GM12878 (cell line): ENCODE measurements around the gene NEGR1.

Source experiments
- CBX3 ChIP-seq: fragments of 200-600 bp; sonication (generic); IDR thresholded peaks from 2 replicates; pipeline ENCODE4 v1.6.1; 2016; ENCODE audit warnings: low read depth, borderline replicate concordance
- MTA3 ChIP-seq: IDR thresholded peaks from 2 replicates; pipeline ENCODE4 v1.6.1; 2012; ENCODE audit warnings: low read length, inconsistent platforms, borderline replicate concordance
- MXI1 ChIP-seq: fragments of 150-350 bp; IDR thresholded peaks from 2 replicates; pipeline ENCODE4 v1.6.1; 2011; ENCODE audit warnings: low read depth, mild to moderate bottlenecking, inconsistent platforms, low read length, improper control_type of control experiment
- POLR2A ChIP-seq: IDR thresholded peaks from 2 replicates; pipeline ENCODE4 v1.6.1; 2011; ENCODE audit warnings: low read depth, mild to moderate bottlenecking, low read length
- POLR2AphosphoS2 ChIP-seq: IDR thresholded peaks from 2 replicates; pipeline ENCODE4 v1.6.1; 2011; ENCODE audit warnings: low read depth, mild to moderate bottlenecking, low read length, improper control_type of control experiment, moderate library complexity
- POLR2AphosphoS5 ChIP-seq: IDR thresholded peaks from 2 replicates; pipeline ENCODE4 v1.6.1; 2011; ENCODE audit warnings: mild to moderate bottlenecking, low read length, inconsistent platforms
- STAT1 ChIP-seq: fragments of 450-650 bp; conservative IDR thresholded peaks from 2 replicates; pipeline ENCODE4 v1.6.1; 2014; ENCODE audit warnings: antibody characterized with exemption, mild to moderate bottlenecking
- TF ChIP-seq, protein P1 (sequence below): IDR thresholded peaks from 2 replicates; pipeline ENCODE4 v1.6.1; 2011; ENCODE audit warnings: borderline replicate concordance, low read depth, mild to moderate bottlenecking, moderate library complexity, mixed read lengths, low read length; ENCODE audit not compliant: insufficient read depth; ENCODE audit errors: extremely low read length
- TF ChIP-seq, protein P2 (sequence below), 3 experiments: IDR thresholded peaks in 2 of 3; conservative IDR thresholded peaks in 1 of 3; 2 replicates each; pipeline ENCODE4 v1.5.1; 2011; ENCODE audit warnings: low read depth in 3 of 3, low read length in 3 of 3, mild to moderate bottlenecking in 3 of 3, control low read depth in 2 of 3, moderate library complexity in 2 of 3, inconsistent platforms in 1 of 3, mixed read lengths in 1 of 3; ENCODE audit not compliant: control insufficient read depth in 2 of 3, insufficient read depth in 1 of 3; ENCODE audit errors: extremely low read depth in 1 of 3
- TF ChIP-seq, protein P3 (sequence below): IDR thresholded peaks from 2 replicates; pipeline ENCODE4 v1.6.1; 2012; ENCODE audit warnings: low read length, inconsistent platforms

DNA sequence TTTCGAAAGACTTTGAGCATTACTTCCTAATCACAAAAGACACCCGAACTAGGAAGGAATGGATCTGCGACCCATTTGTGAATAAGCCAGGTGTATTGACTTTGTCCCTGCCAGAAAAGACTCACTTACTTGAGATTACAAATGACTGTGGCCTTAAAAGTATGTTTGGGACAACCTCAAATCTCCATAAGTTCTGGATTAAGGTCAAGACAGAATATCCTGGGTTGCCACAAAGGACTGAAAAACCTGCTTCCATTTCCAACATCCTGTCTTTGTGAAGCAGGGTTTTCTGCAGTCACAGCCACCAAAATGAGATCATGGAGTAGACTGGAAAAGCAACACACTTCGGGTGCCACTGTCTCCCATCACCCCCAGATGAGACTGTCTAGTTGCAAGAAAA, 664.1 kb downstream of the NEGR1 start:
- TF ChIP-seq, protein P1, sequence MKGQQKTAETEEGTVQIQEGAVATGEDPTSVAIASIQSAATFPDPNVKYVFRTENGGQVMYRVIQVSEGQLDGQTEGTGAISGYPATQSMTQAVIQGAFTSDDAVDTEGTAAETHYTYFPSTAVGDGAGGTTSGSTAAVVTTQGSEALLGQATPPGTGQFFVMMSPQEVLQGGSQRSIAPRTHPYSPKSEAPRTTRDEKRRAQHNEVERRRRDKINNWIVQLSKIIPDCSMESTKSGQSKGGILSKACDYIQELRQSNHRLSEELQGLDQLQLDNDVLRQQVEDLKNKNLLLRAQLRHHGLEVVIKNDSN = no peak
- TF ChIP-seq, protein P2, sequence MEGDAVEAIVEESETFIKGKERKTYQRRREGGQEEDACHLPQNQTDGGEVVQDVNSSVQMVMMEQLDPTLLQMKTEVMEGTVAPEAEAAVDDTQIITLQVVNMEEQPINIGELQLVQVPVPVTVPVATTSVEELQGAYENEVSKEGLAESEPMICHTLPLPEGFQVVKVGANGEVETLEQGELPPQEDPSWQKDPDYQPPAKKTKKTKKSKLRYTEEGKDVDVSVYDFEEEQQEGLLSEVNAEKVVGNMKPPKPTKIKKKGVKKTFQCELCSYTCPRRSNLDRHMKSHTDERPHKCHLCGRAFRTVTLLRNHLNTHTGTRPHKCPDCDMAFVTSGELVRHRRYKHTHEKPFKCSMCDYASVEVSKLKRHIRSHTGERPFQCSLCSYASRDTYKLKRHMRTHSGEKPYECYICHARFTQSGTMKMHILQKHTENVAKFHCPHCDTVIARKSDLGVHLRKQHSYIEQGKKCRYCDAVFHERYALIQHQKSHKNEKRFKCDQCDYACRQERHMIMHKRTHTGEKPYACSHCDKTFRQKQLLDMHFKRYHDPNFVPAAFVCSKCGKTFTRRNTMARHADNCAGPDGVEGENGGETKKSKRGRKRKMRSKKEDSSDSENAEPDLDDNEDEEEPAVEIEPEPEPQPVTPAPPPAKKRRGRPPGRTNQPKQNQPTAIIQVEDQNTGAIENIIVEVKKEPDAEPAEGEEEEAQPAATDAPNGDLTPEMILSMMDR (IDR thresholded peaks at IDR 0.05 in 2 of 3, conservative IDR thresholded peaks at IDR 0.05 in 1 of 3; ENCODE audit: control insufficient read depth in 2 of 3, extremely low read depth in 1 of 3, insufficient read depth in 1 of 3, low read depth in 3 of 3, low read length in 3 of 3) = no peak
- TF ChIP-seq POLR2AphosphoS5 = no peak
- no peak for TF ChIP-seq MXI1
- TF ChIP-seq, protein P3, sequence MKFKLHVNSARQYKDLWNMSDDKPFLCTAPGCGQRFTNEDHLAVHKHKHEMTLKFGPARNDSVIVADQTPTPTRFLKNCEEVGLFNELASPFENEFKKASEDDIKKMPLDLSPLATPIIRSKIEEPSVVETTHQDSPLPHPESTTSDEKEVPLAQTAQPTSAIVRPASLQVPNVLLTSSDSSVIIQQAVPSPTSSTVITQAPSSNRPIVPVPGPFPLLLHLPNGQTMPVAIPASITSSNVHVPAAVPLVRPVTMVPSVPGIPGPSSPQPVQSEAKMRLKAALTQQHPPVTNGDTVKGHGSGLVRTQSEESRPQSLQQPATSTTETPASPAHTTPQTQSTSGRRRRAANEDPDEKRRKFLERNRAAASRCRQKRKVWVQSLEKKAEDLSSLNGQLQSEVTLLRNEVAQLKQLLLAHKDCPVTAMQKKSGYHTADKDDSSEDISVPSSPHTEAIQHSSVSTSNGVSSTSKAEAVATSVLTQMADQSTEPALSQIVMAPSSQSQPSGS = no peak
- TF ChIP-seq CBX3 = no peak
- no peak for TF ChIP-seq STAT1
- no peak for TF ChIP-seq POLR2AphosphoS2
- TF ChIP-seq POLR2A = no peak
- TF ChIP-seq MTA3 = no peak
